OCI-LY7 (cell line): ENCODE measurements around the gene FNDC3B. TPM values are rescaled to one million over a fixed set of nuclear protein-coding genes. Genes with fewer than 3 reads are reported as not detected.
"Not testable (repeated sequence)": the region's sequence is repeated elsewhere in the genome, so short reads cannot be mapped to it uniquely, and the experiment has no call there.

Experiments
- BruUV-seq: library from RNA; stranded (reverse); fragments of 400-500 nt; replicated peaks from 2 replicates; lab custom pipeline; 2021; lab: Mats Ljungman, UMichigan
- CTCF ChIA-PET: fragments of 300-600 bp; sonication (Branson Sonifier 250); formaldehyde crosslinking; loops from one replicate; lab custom pipeline; 2022; ENCODE audit warnings: antibody characterized with exemption; ENCODE audit not compliant: unreplicated experiment; lab: Charles Lee
- POLR2A ChIA-PET: fragments of 300-600 bp; sonication (Branson Sonifier 250); formaldehyde crosslinking; loops from one replicate; lab custom pipeline; 2022; ENCODE audit warnings: antibody characterized with exemption; lab: Charles Lee
- DNase-seq: peaks from one replicate; pipeline ENCODE4 v3.0.0-alpha.2; 2015; ENCODE audit warnings: low spot score
- H2AFZ ChIP-seq: fragments of 200-600 bp; sonication (generic), shearing (Covaris generic); 2 replicates; pipeline ENCODE4 v1.6.1; 2014; ENCODE audit warnings: mild to moderate bottlenecking, antibody characterized with exemption, low read length, moderate library complexity
- H3K27ac ChIP-seq: fragments of 200-600 bp; sonication (generic); 2 replicates; pipeline ENCODE4 v1.5.1; 2014; ENCODE audit warnings: mixed run types, low read depth, mild to moderate bottlenecking, moderate library complexity, low read length, inconsistent platforms; ENCODE audit not compliant: poor library complexity, severe bottlenecking
- H3K36me3 ChIP-seq: fragments of 200-600 bp; sonication (generic); 2 replicates; pipeline ENCODE4 v1.6.1; 2014; ENCODE audit warnings: mild to moderate bottlenecking, antibody characterized with exemption, low read length, moderate library complexity, mixed read lengths; ENCODE audit not compliant: insufficient read depth
- H3K4me1 ChIP-seq: fragments of 200-600 bp; sonication (generic); 2 replicates; pipeline ENCODE4 v1.5.1; 2014; ENCODE audit warnings: mild to moderate bottlenecking, low read length; ENCODE audit not compliant: insufficient read depth, poor library complexity, severe bottlenecking
- H3K4me2 ChIP-seq: fragments of 200-600 bp; sonication (generic); 2 replicates; pipeline ENCODE4 v1.6.1; 2014; ENCODE audit warnings: mild to moderate bottlenecking, low read length
- H3K4me3 ChIP-seq: fragments of 200-600 bp; sonication (generic); 2 replicates; pipeline ENCODE4 v1.5.1; 2014; ENCODE audit warnings: mild to moderate bottlenecking, low read depth, low read length; ENCODE audit not compliant: poor library complexity, severe bottlenecking
- H3K79me2 ChIP-seq: fragments of 200-600 bp; sonication (generic); 2 replicates; pipeline ENCODE4 v1.6.1; 2016; ENCODE audit warnings: low read depth, mild to moderate bottlenecking, low read length, moderate library complexity, mixed read lengths; ENCODE audit not compliant: insufficient read depth
- H3K9me2 ChIP-seq: fragments of 200-600 bp; sonication (generic); 2 replicates; pipeline ENCODE4 v1.6.1; 2016; ENCODE audit warnings: mild to moderate bottlenecking, low read length, mixed read lengths; ENCODE audit not compliant: insufficient read depth
- H3K9me3 ChIP-seq: fragments of 200-600 bp; sonication (generic); 2 replicates; pipeline ENCODE4 v1.6.1; 2014; ENCODE audit warnings: mild to moderate bottlenecking, mixed run types, low read length, mixed read lengths
- H4K20me1 ChIP-seq: fragments of 200-600 bp; sonication (generic); 2 replicates; pipeline ENCODE4 v1.6.1; 2014; ENCODE audit warnings: mild to moderate bottlenecking, antibody characterized with exemption, low read length, moderate library complexity, mixed read lengths; ENCODE audit not compliant: insufficient read depth
- CTCF ChIP-seq: fragments of 200-600 bp; sonication (generic); conservative IDR thresholded peaks from 2 replicates; pipeline ENCODE4 v1.5.1; 2014; ENCODE audit warnings: mild to moderate bottlenecking, antibody characterized with exemption, low read length, moderate library complexity, mixed read lengths
- EZH2phosphoT487 ChIP-seq: fragments of 200-600 bp; sonication (generic); IDR thresholded peaks from 2 replicates; pipeline ENCODE4 v1.6.1; 2018; ENCODE audit warnings: low read depth, borderline replicate concordance, mild to moderate bottlenecking, mixed run types, antibody characterized with exemption, low read length, moderate library complexity, mixed read lengths
- intact Hi-C: fragments of 100-400 bp; cut with micrococcal nuclease; formaldehyde crosslinking; loops from one replicate; pipeline ENCODE4 v1.10.0; 2022; ENCODE audit not compliant: unreplicated experiment
- total RNA-seq, 2 experiments: library from RNA; depleted of rRNA in 1 of 2; stranded (reverse); fragments of >200 nt in 1 of 2; shearing (Covaris generic) in 1 of 2; gene quantifications; 2 replicates each; pipeline ENCODE4 v1.2.3, GENCODE V29; 2014 to 2022

FNDC3B gene
- total RNA-seq, 2 experiments from 2014 or later: 23.3 to 28.5 TPM

GRCh38 chr3:172367205-172368105 is 328.1 kb downstream of the FNDC3B start:
- DNase-seq: no peak
- Histone ChIP-seq H3K9me3 (no peaks in the 10 kb centered on the region), H3K9me2 (no peaks in the 10 kb centered on the region), H4K20me1 (no peaks in the 10 kb centered on the region), H3K4me3 (no peak overlapping the region), H3K4me2 (no peak overlapping the region), H3K79me2 (no peaks in the 10 kb centered on the region), H3K27ac (no peak overlapping the region), H3K4me1 (no peaks in the 10 kb centered on the region), H3K36me3 (no peaks in the 10 kb centered on the region), H2AFZ (no peak overlapping the region)
- ChIA-PET CTCF (no interaction called here), POLR2A (no interaction called here)
- no TSS peak for BruUV-seq
- intact Hi-C loops: no loop called here
- no peak for TF ChIP-seq EZH2phosphoT487
- TF ChIP-seq CTCF: no peak

GRCh38 chr3:172368556-172368955 is 329.2 kb downstream of the FNDC3B start:
- H3K9me3 ChIP-seq, H3K4me2 ChIP-seq, BruUV-seq, H3K4me3 ChIP-seq, H3K4me1 ChIP-seq, H4K20me1 ChIP-seq, DNase-seq, H3K79me2 ChIP-seq, CTCF ChIA-PET, intact Hi-C loops, POLR2A ChIA-PET, H2AFZ ChIP-seq, H3K27ac ChIP-seq, H3K36me3 ChIP-seq, H3K9me2 ChIP-seq: not testable (repeated sequence)

- no peaks in the 10 kb centered on the region for H3K9me2 ChIP-seq
- no peaks in the 10 kb centered on the region for H3K36me3 ChIP-seq
- CTCF ChIA-PET: interaction anchor here (0.5 kb wide), 1 partner anchor 156 kb away, joined by 3 read pairs; no protein-coding TSS in a partner anchor
- no TSS peak for BruUV-seq
- DNase-seq: no peak
- H2AFZ ChIP-seq: no peak overlapping the region
- no peak overlapping the region for H3K4me3 ChIP-seq
- no peaks in the 10 kb centered on the region for H3K79me2 ChIP-seq
- H3K9me3 ChIP-seq: no peaks in the 10 kb centered on the region
- no peak for TF ChIP-seq EZH2phosphoT487
- TF ChIP-seq CTCF: no peak
- H3K4me2 ChIP-seq: no peak overlapping the region
- POLR2A ChIA-PET: no interaction called here
- no peak overlapping the region for H3K27ac ChIP-seq
- no peaks in the 10 kb centered on the region for H3K4me1 ChIP-seq
- no peaks in the 10 kb centered on the region for H4K20me1 ChIP-seq
- intact Hi-C loops: no loop called here
These were observed 330.3 kb downstream of the FNDC3B start for GRCh38 chr3:172369590-172370259.
